Stimulated activated CD8-positive, alpha-beta memory T cell treated with anti-CD3 and anti-CD28 coated beads, Interleukin-12 subunit alpha, Interleukin-12 subunit beta, amount 100 ng/mL, for 4 hours (primary cell): Measurements from ENCODE around the gene JUNB.

Source experiments
- DNase-seq: peaks from one replicate; pipeline ENCODE4 v3.0.0-alpha.2; 2020; ENCODE audit warnings: low read depth

Gene JUNB

DNA sequence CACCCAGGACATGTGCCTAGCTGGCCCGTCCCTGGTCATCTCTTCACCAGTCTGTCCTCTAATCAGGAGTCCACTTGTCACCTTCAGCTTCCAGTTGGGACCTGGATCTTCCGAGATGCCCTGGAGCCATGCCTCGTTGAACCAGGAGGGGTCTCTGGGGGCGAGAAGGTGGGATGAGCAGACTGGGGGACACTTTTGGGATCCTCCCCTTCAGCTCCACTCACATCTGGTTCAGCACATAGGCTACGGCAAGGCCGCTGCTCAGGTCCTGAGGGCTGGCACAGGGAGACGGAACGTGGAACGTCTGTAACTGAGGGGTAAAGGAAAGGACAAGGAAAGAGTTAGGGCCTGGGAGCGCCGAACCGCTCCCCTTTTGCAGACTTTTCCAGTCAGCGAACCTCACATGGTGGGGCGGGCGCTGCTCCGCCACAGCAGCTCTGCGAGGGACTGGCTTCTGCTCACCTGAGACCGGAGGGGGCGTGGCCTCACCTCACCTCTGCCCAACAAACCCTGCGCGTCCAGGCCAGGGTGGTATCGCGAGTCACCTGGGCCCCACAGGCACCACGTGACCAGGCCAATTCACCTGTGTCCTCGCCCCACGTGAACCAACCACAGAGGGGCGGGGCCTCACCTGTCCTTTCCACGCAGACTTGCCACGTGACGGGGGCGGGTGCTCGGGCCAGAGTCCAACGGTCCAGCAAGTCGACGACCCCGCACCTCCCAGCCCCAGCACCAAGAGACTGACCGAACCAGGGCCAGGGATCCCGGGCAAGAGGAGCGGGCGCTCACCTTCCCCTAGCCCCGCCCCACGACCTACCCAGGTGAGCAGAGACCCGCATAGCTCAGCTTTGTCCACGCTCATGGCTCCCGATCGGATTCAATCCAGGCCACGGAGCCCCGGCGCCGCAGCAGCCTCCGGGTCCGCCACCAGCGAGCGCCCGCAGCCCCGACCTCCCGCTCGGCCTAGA lies 16.4 kb upstream of the JUNB start, which contains the start of gene HOOK2:
TSS of gene HOOK2 (minus strand) at position 965 of the 968 bp plus-strand sequence. CDS start at position 862, 103 bp downstream.
- DNase-seq: no peak

DNA sequence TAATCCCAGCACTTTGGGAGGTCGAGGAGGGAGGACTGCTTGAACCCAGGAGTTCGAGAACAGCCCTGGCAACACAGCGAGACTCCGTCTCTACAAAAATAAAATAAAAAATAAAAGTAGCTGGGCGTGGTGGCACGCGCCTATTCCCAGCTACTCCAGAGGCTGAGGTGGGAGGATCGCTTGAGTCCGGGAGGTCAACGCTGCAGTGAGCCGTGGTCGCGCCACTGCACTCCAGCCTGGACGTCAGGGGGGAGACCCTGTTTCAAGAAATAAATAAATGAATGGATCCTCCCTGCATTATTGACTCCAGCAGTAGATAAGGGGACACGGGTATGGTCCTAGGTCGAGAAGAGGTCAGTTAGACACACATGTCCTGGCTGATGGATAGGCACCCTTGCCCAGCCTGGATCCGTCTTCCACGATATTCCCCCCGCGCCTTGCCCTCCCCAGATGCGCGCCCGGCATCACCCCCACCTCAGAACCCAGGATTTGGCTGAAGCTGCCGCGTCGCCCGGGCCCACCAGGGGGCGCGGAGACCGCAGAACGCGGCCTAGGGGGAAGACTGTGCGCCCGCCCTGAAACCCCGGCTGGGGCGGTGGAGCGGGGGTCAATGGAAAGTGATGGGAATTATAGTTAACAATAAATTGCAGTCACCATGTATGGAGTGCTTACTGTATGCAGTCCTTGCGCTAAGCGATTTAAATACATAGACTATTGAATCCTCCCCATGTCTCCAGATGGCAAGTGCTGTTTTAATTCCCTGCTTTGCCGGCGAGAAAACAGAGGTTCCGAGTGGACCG lies 13.9 kb upstream of the JUNB start:
- peak; percentile 73 for DNase-seq

DNA sequence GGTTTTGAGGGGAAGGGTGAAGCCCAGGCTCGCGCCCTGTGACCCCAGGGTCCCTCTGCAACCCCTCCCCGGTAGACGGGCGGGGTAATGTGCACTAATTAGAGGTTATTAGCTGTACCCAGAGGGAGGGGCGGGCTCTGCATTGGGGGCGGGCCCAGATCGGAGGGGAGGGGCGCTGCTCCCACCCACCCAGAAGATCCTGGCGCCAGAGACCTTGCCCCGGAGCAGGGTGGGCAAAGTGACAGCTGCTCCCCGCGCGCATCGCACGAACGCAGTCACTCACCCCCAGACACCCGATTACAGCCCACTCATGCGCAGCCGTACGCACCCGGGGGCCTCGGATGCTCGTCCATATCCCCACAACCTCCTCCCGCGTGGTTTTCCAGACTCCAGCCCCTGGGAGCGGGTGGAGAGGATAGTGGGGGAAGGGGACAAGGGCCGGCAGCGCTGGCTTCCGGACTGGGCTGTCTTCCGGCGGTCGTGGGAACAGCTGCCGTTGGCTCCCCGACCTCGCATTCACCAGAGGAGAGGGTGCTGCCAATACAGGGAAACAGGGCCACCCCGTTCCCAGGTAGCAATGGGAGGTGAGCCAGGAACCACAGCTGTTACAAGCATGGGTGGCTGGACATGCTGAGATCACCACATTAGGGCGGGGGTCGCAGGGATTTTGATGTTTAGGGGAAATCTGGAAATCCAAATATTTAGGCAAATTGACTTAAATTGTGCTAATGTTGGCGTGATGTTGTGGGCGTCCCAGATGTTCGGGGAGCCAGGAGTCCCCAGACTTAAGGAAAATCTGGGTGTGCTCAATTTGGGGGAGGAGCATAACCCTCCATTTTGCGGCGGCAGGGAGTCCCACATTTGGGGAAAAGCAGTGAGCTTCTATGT lies 13.0 kb upstream of the JUNB start:
- DNase-seq: peak; percentile 23

DNA sequence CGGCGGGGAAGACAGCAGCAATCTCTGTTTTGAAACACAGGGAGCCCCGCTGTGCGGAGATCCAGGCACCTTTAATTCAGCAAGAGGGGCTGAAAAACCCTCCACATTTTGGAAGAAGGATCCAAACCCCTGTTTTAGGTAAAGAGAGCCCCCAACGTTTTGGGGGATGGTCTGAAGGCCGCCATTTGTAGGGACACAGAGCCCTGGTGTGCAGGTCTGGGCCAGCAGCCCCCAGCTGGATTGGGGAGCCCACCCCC lies 12.5 kb upstream of the JUNB start:
- no peak for DNase-seq

DNA sequence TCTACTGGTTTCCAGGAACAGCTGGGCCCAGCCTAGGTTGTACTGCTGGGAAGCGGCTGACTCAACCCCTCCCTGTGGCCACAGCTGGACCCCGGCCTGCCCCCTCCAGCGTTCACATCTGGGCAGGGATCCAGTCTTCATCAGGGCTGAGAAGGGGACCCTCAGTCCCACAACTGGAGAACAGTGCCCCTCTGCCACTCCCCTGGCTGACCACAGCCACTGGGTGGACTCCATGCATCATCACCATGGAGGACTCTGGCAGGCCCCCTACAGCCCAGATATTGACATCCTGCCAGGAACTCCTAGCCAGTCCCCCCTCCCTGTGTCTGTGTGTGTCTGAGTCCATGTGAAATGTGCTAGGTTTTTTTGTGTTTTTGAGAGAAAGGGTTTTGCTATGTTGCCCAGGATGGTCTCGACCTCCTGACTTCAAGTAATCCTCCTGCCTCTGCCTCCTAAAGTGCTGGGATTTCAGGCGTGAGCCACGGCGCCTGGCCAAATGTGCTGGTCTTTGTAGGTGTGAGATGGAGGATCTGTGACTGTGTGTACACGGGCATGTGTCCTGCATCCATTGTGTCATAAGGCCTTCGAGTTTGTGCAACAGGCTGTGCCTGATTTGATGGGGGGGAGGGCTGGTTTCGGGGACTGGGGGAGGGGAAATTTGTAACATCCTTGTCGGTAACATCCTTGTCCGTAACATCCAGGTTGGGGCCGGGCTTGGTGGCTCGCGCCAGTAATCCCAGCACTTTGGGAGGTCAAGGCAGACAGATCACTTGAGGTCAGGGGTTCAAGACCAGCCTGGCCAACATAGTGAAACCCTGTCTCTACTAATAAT lies 11.9 kb upstream of the JUNB start:
- no peak for DNase-seq

DNA sequence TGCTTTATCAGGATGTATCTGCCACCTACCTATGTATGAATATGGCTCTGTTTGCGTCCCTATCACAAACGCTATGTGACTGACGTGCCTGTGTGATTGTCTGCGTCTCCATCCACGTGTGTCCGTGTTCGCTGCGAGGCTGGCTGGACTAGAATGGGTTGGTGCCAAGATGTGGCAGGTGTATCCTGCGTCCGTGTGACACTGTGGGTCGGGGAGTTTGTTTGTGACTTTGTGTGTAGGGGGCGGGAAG lies 9.2 kb upstream of the JUNB start:
- DNase-seq: no peak

DNA sequence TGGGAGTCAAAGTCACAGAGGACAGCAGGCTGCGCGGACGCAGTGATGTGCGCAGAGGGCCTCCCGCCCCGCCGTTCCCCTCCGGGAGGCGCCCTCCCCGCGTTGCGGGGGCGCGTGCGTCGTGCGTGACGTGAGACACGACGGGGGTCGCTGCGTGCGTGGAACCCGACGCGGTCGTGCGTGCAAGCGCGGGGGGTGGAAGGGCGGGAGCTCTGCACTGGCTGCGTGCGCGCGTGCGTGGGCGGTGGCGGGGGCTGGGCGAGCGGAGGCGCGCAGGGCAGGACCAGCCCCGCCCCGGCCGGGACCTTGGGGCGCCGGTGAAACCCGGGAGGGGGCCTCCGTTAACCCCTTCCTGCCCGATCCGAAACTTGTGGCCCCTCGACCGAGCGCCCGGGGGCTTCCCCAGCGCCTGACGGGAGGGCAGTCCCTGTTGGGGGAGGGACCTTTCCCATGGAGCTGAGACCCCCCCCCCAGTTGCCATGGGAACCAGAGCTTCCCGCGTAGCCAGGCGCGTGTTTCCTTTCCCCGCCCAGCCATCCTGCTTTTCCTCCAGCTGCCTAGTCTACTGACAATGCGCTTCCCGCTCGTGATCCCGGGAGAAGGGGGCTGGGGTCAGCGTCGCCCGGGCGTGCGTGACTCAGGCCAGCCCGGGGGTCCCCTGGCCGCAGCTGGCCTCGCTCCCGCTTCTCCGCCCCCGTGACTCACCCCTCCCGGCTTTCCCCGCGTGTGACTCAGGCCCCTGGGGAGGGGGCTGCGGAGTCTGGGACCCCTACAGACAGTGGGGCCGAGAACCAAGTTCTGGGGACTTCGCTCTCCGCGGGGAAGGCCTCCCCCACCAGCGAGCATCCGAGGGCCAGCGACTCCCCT lies 8.6 kb upstream of the JUNB start:
- peak; percentile 88 for DNase-seq

DNA sequence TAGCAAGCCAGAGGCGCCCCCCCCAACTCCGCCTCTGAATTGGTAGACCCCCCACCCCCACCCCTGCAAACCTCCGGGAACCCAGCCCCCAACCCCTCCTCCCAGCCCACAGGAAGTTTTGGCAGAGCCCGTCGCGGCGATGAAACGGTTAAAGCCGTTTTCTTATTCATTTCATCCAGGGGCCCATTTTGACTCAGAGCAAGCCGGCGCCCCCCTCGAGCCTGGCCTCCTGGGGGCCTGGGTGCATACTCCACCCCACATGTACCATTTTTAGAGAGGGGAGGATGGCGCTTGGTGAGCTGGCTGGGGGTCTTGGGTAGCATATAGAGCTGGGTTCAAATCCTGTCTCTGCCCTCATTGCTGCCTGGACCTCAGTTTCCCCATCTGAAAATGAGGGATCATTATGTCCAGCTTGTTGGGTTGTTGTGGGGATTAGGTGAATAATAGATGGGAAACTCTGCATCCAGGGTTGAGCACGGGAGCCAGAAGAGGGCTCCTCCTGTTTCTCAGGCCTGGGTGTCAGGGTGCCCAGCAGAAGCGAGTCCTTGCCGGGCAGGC lies 7.9 kb upstream of the JUNB start:
- peak; percentile 25 for DNase-seq

DNA sequence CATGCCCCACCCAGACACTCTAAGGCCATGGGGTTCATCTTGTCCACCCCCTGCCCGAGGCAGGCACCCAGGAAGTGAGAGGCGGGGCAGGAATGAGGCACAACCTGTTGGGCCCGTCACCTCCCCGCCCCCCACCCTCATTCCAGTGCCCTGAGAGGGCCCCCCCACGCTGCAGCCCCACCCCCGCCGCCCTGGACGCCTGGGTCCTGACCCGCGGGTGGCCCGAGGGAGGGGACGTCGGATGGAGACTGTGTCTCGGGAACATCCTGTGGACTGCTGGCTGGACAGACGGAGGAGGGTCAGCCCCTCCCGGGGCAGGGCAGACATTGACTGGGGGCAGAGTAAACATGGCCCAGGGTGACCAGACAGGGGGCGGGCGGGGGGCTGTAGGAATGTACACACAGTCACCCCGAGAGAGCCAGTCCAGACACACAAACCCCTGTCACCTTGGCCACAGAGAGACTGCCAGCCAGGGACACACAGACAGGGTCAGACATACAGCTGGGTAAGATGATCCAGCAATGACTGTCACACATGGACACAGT lies 7.4 kb upstream of the JUNB start:
- no peak for DNase-seq

DNA sequence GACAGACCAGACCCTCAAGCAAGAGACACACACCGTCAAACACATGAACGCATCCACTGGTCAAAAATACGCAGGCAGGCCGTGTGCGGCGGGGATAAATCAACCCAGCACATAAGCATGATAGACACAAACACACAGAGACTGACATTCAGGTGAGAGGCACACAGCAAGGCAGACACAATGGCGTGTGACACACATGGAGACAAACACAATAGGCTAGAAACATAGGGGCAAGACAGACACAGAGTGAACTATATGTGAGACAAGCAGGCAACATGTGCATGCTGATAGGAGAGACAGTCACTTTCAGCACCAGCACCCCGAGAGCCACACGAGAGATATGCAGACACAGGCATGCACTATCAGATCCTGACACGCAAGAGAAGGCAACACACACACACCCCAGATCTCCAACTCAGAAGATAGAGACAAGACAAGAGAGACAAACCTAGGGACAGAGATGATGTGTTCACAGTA lies 6.9 kb upstream of the JUNB start:
- no peak for DNase-seq

DNA sequence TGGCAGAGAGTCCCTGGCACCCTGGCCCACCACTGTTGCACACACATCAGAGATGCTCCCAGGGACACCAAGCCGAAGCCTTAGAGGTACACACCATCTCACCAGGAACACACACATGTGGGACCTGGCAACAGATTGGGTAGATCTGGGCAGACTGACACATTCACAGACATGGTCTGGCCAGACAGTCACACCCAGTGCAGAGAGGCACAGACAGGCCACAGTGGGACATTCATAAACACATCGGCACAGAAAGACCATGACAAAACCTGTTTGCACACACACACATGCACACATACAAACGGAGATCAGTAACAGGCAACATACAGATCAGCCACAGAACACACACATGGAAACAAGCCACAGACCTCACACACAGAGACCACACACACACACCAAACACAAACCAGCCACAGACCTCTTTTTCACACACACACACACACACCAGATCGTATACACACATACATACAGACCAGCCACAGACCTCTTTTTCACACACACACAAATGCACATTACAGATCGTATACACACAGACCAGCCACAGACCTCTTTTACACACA lies 6.3 kb upstream of the JUNB start:
- DNase-seq: peak; percentile 15

DNA sequence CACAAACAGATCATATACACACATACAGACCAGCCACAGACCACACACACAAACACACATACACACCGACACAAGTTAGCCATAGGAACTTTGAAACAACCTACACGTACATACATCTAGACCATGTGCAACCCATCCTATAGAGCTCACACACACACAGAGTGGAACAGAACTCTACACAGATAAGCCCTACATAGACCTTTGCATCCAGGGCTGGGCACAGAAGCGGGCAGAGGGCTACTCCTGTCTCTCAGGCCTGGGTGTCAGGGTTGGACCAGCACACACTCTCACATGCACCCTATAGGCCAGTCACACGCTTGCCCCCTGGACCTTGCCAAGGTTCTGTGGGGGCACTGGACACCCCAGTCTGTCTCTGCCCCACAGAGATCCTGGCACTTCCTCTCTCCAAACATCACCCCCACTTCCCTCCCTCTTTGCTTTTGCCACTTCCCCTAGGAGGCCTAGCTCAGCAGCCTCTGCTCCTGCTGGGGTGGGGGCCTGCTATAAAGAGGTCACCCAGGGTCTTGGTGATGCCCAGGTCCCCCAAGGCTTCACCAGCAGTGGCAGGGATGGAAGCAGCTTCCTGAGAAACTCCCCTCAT lies 5.8 kb upstream of the JUNB start:
- DNase-seq: no peak

DNA sequence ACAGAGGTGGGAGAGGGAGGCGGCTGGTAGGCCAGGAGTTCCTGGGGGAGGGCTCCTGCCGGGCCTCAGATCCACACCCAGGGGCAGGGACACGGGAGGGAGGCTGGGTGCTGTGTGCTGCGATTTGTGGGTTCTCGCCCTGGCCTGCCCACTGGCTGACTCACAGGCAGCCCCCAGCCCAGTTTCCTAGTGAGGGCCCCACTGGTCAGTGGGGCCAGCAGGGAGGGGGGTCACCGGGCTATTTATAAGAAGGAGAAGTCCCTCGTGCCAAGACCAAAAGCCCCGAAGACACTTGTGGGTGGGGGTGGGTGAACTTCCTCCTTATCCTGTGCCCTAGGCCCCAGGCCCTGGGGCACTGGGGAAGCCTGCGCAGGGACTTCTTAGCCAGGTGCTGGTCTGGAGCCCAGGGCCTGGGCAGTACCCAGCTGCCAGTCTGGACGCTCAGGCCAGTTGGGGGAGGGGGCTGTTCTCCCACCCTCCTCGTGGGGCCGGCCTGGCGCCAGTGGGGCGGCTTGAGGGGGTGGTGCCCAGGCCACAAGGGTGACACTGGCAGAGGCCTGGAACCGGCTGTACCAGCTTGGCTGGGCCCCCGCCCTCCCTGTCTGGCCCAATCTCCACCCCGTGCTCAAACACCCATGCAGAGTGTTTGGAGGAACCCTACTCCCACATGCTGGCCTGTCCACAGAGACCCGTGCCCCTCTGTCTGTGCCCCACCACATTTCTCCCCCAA lies 5.0 kb upstream of the JUNB start:
- DNase-seq: peak; percentile 19

DNA sequence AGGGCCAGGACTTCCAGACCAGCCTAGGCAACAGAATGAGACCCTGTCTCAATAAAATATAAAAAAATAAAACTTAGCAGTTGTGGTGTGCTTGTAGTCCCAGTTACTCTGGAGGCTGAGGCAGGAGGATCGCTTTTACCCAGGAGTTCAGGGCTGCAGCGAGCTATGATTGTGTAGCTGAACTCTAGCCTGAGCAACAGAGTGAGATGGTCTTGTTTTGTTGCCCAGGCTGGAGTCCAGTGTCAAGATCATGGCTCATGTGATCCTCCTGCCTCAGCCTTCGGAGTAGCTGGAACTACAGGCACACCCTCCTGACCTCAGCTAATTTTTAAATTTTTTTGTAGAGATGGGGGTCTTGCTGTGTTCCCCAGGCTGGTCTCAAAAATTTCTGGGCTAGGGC lies 4.3 kb upstream of the JUNB start:
- no peak for DNase-seq

DNA sequence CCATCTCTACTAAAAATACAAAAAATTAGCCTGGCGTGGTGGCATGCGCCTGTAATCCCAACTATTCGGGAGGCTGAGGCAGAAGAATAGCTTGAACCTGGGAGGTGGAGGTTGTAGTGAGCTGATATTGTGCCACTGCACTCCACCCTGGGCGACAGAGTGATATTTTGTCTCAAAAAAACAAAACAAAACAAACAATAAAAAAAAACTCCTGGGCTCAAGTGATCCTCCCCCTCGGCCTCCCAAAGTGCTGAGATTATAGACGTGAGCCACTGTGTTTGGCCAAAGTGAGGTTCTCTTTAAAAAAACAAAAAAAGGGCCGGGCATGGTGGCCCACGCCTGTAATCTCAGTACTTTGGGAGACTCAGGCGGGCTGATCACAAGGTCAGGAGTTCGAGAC lies 3.8 kb upstream of the JUNB start:
- no peak for DNase-seq

DNA sequence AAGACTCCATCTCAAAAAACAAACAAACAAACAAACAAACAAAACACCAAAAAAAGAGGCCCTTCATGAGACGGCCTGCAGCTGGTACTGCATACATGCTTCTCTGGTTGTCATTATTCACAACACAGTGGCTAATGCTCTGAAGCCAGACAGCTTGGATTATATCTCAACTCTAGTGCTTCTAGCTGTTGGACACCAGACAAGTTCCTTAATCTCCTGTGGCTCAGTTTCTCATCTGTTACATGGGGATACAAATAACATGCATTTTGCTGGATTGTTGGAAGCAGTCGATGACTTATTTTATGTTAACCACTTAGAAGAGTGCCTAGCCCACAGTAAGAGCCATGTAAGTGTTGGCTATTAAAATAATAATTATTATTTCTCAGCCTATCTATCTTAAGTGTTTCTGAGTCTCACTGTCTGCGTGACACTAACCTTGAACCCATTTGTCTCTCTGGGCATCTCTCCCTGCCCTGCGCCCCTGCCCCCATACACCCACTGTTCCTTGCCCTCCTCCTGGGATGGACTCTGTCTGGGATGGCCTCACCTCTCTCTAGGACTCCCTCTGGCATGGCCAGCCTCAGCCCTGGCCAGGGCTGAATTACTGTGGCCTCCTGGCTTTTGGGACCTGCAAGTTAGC lies 3.1 kb upstream of the JUNB start:
- no peak for DNase-seq

DNA sequence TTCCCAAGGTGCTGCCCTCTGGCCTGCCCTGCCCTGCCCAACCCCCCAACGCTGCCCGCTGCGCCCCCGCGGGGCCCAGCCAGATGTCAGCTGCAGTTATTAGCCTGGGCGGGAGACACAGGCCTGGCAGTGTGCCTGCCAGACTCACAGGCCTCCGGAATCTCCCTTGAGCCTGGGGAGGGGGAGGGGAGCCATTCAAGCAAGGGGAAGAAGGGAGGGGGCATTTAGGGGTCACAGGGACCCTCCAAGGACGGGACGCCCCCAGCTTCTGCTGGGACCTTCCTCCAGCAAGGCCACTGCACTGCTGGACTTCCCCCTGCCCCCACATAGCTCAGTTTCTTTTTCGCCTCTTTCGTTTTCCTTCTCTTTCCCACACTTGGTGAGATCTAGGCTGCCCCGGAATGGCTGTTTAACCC lies 2.6 kb upstream of the JUNB start:
- DNase-seq: peak; percentile 25
